ENCODE data around the gene FADS6. TPM values are rescaled to one million over a fixed set of nuclear protein-coding genes. Genes with fewer than 3 reads are reported as not detected.

The FADS6 gene
- total RNA-seq, 4 donors from 2014 or later = 0.22 TPM; not detected in 3

- no peak for TF ChIP-seq CTCF (IDR thresholded peaks at IDR 0.05; ENCODE audit: low read depth)
Observed at GRCh38 chr17:74851612-74852236, 41.7 kb downstream of the FADS6 start.

GRCh38 chr17:74850914-74851313 is 42.5 kb downstream of the FADS6 start:
- TF ChIP-seq CTCF (IDR thresholded peaks at IDR 0.05; ENCODE audit: low read depth) = no peak

- TF ChIP-seq CTCF (IDR thresholded peaks at IDR 0.05; ENCODE audit: low read depth) = no peak
Observed at GRCh38 chr17:74850310-74850709, 43.1 kb downstream of the FADS6 start.

GRCh38 chr17:74848656-74849399 is 44.6 kb downstream of the FADS6 start:
- TF ChIP-seq CTCF (IDR thresholded peaks at IDR 0.05; ENCODE audit: low read depth) = no peak

DNA sequence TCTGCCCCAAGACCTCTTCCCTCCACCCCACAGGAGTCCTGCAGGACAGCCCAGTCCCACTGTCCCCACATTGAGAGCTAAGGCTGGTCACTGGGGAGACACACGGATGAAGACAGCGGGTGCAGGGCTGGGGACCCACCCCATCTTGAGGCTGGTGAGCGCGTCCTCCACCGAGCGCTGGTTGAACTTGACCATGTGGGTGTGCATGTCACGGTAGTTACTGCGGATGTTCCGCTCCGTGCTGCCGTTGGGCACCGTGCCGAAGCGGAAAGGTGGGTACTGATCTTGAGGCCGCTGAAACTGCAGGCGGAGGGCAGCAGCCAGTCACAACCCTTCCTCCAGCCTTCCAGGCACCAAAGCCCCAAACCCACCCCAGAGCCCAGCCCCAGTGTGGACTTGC is 46.8 kb downstream of the FADS6 start:
- no peak for TF ChIP-seq CTCF (IDR thresholded peaks at IDR 0.05; ENCODE audit: low read depth)

- no peak for TF ChIP-seq CTCF (IDR thresholded peaks at IDR 0.05; ENCODE audit: low read depth)
Observed at GRCh38 chr17:74843352-74843627, 50.1 kb downstream of the FADS6 start.

- TF ChIP-seq CTCF (IDR thresholded peaks at IDR 0.05; ENCODE audit: low read depth) = no peak
Observed at GRCh38 chr17:74842599-74843351, 50.7 kb downstream of the FADS6 start.

Data from subcutaneous adipose tissue (tissue), 4 donors.